GM21390 (cell line): ENCODE results near the gene NCBP2.

Experiments
- ATAC-seq: cut with Tn5 transposase; IDR thresholded peaks from one replicate; pipeline ENCODE4 v1.9.1; 2021; ENCODE audit not compliant: unreplicated experiment

NCBP2 gene

DNA sequence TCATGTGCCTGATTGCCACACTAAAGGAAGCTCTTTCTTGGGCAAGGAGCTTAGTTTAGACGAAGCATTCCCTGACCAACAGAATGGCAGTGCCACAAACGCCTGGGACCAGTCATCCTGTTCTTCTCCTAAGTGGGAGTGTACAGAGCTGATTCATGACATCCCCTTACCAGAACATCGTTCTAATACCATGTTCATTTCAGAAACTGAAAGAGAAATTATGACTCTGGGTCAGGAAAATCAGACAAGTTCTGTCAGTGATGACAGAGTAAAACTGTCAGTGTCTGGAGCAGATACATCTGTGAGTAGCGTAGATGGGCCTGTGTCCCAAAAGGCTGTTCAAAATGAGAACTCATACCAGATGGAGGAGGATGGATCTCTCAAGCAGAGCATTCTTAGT lies 56.2 kb downstream of the NCBP2 start:
- no peak for ATAC-seq
